Astrocyte of the hippocampus (primary cell): ENCODE results near the gene ALDH1A1.
A peak's percentile ranks its signal among the peaks of the same experiment; 100 is the strongest.
"Not testable (repeated sequence)": the region's sequence is repeated elsewhere in the genome, so short reads cannot be mapped to it uniquely, and the experiment has no call there.

ENCODE experiments used
- DNase-seq: peaks from one replicate; pipeline ENCODE4 v3.0.0; 2011; ENCODE audit warnings: low read depth, low spot score

ALDH1A1 gene

DNA sequence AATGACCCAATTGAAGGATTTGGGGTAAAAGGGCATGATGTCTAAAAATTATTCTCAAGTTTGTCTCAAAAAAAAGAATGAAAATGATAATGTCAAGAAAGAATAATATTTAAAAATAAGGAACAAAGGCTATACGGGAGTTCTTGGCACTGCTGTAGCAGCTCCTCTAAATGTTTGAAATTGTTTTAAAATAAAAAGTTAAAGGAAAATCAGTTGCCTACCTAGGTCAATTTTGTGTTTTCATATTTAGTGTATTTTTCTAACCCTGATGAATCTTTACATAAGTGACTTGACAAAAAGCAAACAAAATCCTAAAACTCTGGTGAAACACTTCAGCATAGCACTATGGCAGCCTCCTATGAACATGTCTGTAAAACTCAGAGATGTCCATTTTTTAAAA, 56.4 kb downstream of the ALDH1A1 start:
- no peak for DNase-seq

DNA sequence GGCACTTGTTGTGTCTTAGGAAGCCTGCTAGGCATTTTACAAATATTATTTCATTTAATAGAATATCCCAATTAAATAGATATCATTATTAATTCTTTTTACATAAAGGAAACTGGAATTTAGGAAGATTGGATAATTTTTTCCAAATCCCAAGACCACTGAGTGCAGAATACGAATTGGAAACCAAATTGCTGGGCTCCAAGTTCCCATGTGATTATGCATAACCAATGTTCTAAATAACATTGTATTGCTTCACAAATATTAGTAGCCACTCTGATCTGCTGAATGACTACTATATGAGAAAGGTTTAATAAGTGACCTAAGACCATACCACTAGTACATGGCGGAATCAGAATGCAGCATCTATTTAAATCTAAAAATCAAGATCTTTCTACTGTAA, 57.7 kb downstream of the ALDH1A1 start:
- DNase-seq, result no peak

DNA sequence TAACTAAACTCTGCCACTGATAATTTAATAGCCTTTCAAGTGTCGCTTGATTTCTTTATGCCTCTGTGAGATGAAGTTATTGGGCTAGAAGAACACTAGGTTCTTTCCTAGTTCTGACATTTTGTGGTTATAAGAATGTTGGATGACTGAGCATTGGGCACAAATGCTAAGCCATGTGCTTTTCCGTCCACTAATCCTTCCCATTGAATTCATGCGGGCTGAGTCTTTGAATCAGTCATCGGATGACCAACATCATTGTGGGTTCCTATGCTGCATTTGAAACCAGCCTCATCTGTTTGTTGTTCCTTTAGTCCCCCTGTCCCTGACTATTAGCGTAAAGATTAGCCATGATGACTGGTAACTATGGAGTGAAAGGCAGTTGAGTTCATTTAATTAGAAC, 58.5 kb downstream of the ALDH1A1 start:
- DNase-seq, result peak; percentile 97

DNA sequence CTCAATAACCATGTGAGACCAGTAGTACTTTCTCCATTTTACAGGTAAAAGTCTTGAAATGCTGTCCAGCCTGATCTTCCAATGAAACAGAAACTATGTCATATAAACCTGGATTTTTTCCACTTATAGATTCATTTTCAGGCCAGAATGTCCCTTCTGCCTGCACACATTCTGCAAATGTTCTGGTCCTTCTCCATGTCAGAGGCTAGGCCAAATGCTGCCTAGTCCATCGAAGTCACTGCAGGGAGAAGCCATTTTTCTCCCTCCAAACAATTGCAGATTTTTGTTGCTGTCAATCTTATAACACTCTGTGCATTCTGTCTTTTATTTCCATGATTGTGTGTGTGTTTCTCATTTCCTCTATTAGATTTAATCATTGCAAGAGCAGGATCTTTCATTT, 59.4 kb downstream of the ALDH1A1 start:
- no peak for DNase-seq

DNA sequence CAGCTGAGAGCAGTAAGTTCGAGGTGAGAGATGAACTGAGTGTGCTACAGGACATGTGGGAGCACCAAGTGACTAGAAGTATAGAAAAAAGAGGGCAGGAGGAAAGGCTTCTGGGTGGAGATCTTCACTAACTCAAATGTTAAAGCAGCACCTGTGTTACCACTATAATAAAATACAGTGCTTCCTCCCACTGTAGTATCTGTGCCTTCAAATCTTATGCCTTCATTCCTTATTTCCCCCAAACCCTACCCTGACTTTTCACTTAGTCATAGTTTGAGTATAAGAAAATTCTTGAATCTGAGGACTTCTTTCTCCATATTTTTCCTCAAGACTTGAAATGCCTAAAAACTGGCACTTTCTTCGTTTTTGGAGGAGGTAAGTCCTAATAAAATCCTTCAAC, 61.8 kb downstream of the ALDH1A1 start:
- DNase-seq, result no peak

DNA sequence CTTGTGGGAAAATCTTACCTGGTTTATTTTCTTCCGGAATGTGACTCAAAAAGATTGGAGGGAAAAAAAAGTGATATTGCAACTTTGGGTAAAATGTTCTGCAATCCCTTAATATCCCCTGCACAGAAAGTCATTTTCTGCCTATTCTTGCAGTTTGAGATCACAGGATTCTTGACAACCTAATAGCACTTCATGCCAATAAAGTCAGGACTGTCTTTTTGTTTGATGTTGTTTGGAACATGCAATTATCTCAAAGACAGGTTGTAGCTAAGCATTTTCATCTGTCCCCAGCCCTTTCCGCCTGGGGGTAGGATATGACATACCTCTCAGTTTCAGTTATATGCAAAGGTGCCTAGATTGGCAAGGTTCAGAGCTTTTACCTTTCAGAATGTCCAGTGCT, 63.9 kb downstream of the ALDH1A1 start:
- no peak for DNase-seq

DNA sequence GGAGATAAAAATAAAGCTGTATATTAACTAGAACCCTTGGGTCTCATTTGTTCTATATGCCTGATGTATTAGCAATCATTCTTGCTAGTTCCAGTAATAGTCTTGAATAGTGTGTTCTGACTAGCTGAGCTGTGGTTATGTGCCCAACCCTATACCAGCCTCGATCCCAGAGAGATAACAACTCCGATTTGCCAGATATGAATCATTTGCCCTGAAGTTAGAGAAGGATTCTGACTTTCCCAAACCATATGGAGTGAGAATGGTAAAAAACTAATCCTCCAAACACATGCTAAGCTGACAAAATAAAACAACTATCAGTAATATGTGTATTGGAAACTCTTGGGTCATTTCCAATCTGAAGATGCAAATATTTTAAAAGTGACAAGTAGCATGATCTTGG, 64.8 kb downstream of the ALDH1A1 start:
- DNase-seq, result no peak

DNA sequence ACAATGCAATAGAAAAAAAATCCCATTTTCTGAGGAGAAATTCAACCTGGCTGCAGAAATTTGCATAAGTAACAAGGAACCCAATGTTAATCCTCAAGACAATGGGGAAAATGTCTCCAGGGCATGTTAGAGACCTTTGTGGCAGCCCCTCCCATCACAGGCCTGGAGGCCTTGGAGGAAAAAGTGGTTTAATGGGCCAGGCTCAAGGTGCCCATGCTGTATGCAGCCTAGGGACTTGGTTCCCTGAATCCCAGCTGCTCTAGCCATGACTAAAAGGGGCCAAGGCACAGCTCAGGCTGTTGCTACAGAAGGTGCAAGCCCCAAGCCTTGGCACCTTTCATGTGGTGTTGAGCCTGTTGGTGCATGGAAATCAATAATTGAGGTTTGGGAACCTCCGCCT, 66.5 kb downstream of the ALDH1A1 start:
- DNase-seq, result no peak

DNA sequence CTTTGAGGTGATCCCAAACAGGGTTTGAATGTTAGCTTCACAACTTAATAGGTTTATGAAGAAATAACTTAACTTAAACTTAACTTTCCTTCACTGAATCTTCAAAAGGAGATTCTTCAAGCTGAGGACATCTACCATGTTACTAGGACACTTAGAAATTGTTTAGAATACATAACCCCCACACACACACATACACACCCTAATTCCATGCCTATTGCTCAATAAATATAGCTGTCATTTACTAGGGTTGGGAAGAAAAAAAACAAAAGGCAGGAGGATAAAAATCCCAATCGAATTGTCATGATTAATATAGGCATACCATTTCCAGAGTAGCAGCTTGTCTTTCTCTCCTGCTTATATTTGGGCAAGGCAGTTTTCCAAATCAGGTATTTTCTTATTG, 68.3 kb downstream of the ALDH1A1 start:
- no peak for DNase-seq

DNA sequence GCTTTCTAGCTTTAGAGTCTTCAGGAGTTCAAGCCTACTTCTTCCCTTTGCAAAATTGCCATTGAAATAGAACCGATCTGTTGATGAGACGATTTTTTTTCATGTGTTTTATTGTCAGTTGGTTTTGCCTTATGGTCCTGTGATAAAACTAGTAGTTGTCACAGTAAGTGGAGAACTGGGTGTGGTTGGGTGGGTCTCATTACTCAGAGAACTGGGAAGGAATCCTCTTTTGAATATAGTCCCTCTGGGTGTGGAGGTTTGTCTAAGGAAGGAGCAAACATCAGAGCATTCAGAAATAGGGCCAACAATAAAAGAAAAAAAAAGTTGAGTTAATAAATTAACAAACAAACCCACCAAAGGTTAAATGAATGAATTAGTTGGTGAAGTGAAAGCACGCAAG, 69.0 kb downstream of the ALDH1A1 start:
- no peak for DNase-seq

DNA sequence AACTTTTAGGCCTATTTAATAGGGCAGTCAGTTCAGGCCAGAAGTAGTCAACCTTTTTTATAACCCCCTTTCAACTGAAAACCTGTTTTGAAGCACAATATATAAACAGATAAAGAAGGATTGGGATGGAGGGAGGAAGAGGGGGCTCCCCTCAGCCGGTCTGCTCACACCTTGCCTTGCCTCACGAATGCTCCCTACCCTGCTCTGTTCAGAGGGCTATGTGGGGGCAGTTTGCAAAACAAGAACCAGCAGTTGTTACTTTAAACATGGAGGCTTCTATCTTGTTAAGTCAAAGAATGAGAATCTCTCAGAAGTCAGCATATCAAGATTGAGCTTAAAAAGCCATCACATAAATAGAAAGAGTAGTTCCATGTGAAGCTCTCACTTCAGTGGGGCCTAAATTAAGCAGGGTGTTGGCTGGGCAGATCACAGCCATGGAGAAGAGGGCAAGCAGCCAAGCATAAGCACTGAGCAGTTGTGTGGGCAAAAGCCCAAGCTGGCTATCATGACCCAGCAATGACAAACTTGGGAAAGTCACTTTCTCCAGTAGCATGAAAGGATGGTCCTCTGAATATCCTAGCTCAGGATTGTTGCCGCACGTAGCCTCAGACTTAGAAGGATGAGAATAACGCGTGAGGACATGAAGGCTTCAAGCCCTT, 70.6 kb downstream of the ALDH1A1 start:
- DNase-seq, result peak; percentile 44

DNA sequence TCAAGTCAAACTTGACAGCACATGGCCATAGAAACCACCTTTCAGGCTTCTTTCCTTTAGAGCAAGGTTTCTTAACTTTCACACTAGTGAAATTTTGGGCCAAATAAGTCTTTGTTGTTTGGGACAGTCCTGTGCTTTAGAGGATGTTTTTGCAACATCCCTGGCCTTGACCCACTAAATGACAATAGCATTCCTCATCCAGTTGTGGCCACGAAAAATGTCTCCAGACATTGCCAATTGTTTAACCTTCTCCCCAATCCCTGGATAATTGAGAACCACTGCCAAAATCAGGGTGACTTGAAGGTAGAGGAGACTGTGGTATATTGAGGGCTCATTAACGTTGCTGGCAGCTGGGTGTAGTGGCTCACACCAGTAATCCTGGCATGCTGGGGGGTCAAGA, 72.0 kb downstream of the ALDH1A1 start:
- no peak for DNase-seq

DNA sequence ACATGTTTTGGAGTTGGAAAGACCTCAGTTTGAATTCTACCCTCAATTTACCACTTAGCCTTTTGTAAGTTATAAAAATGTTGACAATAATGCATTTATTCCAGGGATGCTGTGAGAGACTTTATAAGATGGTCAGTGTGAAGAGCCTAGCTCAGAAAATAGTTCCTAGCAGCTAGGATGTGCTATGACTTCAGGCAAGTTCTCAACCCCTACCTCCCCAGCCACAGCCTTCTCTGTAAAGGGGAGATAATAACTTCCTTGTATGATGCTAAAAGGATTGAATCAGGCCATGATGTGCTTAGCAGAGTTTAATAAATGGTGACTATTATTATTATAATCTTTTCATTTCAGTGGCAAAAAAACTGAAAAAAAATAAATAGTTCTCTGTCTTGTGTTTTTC, 77.6 kb downstream of the ALDH1A1 start:
- no peak for DNase-seq

DNA sequence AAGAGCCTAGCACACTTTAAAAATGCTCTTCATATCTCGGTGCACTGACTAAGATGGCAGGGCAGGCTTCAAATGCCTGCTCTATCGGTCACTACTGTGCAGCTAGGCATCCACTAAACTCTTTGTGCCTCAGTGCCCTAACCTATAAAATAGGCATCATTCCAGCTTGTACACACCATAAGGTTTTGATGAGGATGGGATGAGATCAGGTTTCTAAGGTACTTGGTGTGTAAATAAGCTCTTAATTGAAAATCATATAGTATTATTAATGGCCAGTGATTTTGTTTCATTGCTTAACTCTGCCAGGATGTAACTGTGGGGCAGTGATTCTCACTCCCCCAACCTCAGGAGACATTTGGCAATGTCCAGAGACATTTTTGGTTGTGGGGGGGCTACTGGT, 78.5 kb downstream of the ALDH1A1 start:
- DNase-seq, result no peak

DNA sequence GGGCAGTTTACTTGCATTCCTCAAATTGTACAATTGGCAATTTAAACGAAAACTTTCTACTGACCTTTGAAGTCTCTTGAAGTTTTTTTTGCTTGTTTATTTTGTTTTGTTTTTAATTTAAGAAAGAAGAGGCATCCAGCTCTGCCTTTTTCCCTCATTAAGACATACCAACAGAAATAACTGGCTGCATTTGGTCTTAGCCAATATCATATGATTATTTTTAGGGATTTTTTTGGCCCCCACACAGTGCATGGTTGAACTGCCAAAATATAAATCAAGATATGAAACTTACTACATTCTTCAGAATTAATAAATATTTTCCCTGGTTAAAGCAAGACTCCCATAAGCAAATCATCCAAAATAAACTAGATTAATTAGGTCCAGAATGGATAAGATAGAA, 79.4 kb downstream of the ALDH1A1 start:
- DNase-seq, result no peak

DNA sequence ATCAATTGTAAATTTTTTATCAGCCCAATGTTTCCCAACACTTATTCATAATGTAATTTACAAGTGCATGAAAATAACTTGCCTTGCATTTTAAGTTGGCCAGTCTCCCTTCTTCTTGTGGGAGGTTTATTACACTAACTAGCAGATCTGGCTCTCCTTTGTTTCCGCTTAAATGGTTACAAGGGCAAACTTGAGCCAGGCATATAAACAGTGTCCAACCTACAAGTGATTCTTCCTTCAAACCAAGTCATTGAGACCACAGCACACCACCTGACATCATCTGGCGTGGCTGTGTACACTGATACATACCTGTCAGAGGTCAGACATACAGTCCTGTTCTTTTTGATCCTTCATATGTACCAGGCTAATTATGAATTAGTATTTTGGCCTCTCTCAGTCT, 80.1 kb downstream of the ALDH1A1 start:
- peak; percentile 33 for DNase-seq

DNA sequence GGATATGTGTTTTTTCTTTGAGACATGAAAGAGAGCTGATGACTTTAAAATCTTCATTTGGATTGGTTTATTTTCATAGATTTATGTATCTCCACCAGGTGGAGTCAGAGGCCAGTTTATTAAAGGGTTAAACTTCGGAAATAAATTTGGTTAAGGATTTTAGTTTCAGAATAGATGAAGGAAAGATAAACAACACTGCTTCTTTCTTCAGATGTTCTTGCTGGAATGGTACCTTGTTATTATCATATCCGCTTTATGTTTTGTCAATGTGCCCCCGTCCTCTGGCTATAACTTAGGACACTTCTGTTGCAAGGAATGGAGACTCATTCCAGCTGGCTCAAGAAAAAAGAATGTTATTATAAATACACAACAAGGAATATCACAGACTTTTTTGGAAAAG, 81.2 kb downstream of the ALDH1A1 start:
- DNase-seq, result peak; percentile 47

DNA sequence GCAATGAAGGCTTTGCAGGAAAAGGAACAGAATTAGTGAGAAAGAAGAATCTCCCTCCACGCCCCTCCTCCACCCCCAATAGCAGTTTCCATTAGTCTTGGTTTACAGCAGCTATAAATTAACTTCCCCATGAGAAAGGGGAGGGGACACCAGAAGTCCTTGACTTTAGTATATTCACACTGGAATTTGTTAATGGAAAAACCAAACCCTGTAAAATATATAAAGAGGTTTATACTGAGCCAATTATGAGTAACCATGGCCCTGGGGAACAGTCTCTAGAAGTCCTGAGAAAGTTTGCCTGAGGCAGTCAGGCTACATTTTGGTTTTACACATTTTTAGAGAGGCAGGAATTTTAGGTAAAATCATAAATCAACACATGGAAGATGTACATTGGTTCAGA, 88.5 kb downstream of the ALDH1A1 start:
- no peak for DNase-seq

DNA sequence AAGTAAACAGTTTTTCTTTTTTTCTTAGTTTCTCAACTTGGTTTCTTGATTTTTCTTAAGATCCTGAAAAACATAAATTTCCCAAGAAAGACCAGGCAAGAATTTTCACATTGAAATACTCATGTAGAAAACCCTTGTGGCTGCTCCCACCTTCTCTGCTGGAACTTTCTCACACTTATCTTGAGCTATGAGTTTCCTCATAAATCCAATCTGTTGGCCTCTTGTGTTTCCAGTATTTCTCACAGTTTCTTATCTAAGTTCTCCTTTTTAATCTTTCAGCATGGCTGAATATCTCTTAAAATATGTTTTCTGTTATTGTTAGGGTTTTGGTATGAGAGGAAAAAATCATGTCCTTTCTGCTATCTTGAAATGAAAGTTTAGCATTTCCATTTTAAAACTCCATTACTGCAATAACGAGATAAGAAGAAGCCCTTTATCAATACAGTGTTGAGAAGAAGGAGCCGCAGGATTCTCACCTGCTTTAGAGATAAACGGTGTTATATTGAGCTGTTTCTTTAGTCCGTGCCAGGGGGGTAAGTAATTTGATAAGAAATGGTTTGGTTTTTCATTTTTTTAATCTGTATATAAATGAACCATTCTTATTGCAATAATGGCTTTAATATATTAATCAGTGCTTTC, 89.3 kb downstream of the ALDH1A1 start:
- DNase-seq, result no peak

DNA sequence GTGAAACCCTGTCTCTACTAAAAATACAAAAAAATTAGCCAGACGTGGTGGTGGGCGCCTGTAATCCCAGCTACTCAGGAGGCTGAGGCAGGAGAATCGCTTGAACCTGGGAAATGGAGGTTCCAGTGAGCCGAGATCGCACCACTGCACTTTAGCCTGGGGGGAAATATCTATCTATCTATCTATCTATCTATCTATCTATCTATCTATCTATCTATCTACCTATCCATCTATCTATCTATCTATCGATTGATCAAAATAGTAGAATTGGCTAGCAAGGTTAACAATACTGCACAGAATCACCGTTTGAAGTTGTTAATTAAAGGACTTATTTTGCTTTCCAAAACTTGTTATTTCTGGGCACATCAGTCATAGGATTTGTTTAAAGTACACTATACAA, 90.1 kb downstream of the ALDH1A1 start:
- DNase-seq, result not testable (repeated sequence)

DNA sequence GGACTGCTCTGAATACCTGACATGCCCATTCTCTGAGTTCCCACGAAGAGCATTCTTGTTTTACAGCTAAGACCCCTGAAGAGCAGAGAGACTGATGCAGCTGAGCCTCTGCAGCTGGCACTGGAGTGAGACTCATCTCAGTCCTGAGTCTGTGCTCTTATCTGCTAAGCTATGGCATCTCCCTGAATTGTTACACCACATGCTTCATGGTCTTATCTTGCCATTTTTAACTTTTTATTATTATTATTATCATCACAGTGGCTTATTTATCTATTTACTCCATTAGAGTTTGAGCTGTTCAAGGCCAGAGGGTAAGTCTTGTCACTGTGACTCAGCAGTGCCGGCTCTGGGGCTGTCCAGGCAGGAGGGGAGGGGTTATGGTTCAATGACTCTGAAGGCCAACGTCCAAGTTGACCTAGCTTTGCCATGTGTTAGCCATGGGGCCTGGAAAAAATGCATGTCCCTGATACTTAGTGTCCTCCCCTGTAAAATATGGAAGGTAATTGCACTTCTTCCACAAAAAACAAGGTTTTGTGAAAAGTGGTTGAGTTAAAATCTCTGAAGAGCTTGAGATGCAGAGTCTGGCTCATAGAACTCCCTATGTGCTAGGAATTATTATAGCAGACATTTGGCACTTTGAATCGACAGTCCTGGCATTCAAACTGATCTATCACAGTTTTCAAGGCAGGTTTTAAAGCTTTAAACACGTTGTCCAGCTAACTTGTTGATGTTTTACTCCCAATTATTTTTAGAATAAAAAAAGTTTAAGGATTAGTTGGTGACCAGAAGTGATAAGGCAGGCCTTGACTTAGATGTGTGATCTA, 94.6 kb downstream of the ALDH1A1 start:
- DNase-seq, result no peak

DNA sequence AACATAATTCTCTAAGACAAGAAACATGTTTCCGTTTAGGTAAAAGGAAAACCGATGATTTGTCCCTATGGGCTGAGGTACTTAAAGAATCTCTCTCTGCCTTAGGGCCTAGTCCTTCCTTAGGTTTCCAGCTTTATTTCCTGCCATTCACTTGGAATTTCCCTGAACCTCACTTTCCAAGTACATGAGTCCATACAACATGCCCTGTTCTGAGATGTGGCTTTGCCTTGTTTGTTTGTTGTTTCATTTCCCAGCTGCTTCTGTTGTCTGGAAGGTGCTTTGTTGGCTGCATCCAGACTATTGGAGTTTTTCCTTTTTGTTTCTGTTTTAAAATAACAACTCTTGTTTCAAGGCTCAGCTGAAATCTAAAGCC, 95.2 kb downstream of the ALDH1A1 start:
- DNase-seq, result no peak
